ENCODE results near the gene CEP112.

DNA sequence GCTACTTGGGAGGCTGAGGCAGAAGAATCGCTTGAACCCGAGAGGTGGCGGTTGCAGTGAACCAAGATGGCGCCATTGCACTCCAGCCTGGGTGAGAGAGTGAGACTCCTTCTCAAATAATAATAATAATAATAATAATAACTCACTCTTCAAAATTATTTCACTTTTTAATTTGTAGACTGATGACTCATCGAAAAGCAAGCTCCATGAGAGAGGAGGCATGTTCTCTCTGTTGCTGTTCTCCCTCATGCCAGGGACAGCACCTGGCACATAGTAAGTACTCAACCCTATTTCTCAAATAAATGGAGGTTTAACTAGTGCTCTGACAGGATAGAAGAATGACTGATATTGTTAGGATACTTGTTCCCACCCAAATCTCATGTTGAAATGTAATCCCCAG lies 265.3 kb downstream of the CEP112 start:
- TF ChIP-seq, protein P1, sequence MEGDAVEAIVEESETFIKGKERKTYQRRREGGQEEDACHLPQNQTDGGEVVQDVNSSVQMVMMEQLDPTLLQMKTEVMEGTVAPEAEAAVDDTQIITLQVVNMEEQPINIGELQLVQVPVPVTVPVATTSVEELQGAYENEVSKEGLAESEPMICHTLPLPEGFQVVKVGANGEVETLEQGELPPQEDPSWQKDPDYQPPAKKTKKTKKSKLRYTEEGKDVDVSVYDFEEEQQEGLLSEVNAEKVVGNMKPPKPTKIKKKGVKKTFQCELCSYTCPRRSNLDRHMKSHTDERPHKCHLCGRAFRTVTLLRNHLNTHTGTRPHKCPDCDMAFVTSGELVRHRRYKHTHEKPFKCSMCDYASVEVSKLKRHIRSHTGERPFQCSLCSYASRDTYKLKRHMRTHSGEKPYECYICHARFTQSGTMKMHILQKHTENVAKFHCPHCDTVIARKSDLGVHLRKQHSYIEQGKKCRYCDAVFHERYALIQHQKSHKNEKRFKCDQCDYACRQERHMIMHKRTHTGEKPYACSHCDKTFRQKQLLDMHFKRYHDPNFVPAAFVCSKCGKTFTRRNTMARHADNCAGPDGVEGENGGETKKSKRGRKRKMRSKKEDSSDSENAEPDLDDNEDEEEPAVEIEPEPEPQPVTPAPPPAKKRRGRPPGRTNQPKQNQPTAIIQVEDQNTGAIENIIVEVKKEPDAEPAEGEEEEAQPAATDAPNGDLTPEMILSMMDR (conservative IDR thresholded peaks at IDR 0.05; ENCODE audit: low read depth, low read length) = no peak
- no peak for TF ChIP-seq RCOR1 (IDR thresholded peaks at IDR 0.05; ENCODE audit: insufficient replicate concordance, low read length)
- TF ChIP-seq, protein P2, sequence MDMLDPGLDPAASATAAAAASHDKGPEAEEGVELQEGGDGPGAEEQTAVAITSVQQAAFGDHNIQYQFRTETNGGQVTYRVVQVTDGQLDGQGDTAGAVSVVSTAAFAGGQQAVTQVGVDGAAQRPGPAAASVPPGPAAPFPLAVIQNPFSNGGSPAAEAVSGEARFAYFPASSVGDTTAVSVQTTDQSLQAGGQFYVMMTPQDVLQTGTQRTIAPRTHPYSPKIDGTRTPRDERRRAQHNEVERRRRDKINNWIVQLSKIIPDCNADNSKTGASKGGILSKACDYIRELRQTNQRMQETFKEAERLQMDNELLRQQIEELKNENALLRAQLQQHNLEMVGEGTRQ (IDR thresholded peaks at IDR 0.05; ENCODE audit: low read depth, low read length) = no peak
- no peak for TF ChIP-seq POLR2A (IDR thresholded peaks at IDR 0.05; ENCODE audit: low read depth, low read length)
- no peak for TF ChIP-seq SMC3 (IDR thresholded peaks at IDR 0.05; ENCODE audit: low read depth, low read length)
- no peak for TF ChIP-seq MAZ (IDR thresholded peaks at IDR 0.05; ENCODE audit: borderline replicate concordance, low read depth, low read length)
- no peak for TF ChIP-seq RAD21 (IDR thresholded peaks at IDR 0.05; ENCODE audit: low read length)
- TF ChIP-seq, protein P3, sequence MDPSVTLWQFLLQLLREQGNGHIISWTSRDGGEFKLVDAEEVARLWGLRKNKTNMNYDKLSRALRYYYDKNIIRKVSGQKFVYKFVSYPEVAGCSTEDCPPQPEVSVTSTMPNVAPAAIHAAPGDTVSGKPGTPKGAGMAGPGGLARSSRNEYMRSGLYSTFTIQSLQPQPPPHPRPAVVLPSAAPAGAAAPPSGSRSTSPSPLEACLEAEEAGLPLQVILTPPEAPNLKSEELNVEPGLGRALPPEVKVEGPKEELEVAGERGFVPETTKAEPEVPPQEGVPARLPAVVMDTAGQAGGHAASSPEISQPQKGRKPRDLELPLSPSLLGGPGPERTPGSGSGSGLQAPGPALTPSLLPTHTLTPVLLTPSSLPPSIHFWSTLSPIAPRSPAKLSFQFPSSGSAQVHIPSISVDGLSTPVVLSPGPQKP (IDR thresholded peaks at IDR 0.05; ENCODE audit: borderline replicate concordance, low read depth, low read length) = no peak
- no peak for TF ChIP-seq BHLHE40 (IDR thresholded peaks at IDR 0.05; ENCODE audit: low read depth, low read length)
- TF ChIP-seq RFX5 (IDR thresholded peaks at IDR 0.05; ENCODE audit: low read depth, low read length) = no peak

Data from IMR-90 (cell line).